NCI-H748 treated with DMSO at 0.1 percent for 48 hours (cell line): ENCODE data around the gene BANF2.
"Not testable (repeated sequence)": the region's sequence is repeated elsewhere in the genome, so short reads cannot be mapped to it uniquely, and the experiment has no call there.

Experiments
- DNase-seq: peaks from one replicate; lab custom pipeline; 2025; lab: John Stamatoyannopoulos, UW

The BANF2 gene

DNA sequence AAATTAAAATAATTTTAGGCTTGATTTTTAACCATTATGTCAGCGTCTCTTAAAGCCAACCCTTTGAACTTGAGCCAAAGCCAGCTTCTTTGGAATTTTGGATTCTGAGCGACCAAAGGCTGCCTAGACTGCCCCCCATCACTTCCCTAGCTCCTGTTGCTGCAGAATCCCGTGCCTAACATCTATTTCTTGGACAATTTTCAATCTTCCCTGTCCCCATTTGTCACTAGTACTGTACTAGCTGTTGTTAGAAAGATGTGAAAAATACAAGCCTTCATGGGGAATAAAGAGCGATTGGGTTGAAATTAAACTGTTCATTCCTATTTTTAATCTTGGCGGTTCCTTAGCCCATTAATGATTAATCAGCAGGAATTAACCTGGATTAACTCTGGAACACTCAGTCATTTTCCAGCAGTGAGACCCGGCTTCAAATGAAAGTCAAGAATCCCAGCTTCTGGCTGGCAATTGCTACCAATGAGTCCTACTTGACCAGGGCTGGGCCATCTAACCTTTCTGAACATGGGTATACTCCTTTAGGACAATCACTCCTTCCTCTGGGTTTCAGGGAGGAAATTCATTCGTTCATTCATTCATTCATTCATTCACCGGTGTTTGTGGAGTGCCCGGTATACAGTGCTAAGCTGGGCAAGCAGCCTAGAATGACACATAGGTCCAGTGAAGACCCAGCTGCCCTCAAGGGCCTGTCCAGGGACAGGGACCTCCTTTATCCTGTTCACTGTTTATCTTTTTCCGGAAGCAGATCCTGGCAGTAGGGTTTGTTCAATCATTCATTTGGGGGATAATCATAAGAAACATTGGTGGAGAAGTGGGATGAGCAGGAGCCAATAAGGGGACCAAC lies 16.3 kb upstream of the BANF2 start:
- no peak for DNase-seq

GRCh38 chr20:17684077-17684888 lies 15.5 kb upstream of the BANF2 start:
- DNase-seq, result no peak

DNA sequence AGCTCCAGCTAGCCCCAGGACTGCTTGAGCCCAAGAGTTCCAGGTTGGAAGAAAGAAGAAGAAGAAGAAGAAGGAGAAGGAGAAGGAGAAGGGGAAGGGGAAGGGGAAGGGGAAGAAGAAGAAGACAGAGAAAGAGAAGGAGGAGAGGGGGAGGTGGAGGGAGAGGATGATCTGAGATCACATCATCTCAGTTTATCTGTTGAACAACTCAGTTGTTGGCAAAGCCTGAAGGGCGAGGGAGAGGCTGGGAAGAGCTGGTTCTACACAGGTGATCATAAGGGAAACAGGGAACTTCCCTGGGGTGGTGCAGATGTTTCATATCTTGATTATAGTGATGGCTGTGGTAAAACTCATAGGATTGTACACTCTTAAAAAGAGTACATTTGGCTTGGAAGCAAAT lies 14.6 kb upstream of the BANF2 start:
- DNase-seq, result no peak

- no peak for DNase-seq
These were observed 12.0 kb upstream of the BANF2 start for GRCh38 chr20:17687800-17688199.

GRCh38 chr20:17688965-17689364 lies 10.8 kb upstream of the BANF2 start:
- no peak for DNase-seq

- DNase-seq, result no peak
These were observed 9.6 kb upstream of the BANF2 start for GRCh38 chr20:17690144-17690543.

DNA sequence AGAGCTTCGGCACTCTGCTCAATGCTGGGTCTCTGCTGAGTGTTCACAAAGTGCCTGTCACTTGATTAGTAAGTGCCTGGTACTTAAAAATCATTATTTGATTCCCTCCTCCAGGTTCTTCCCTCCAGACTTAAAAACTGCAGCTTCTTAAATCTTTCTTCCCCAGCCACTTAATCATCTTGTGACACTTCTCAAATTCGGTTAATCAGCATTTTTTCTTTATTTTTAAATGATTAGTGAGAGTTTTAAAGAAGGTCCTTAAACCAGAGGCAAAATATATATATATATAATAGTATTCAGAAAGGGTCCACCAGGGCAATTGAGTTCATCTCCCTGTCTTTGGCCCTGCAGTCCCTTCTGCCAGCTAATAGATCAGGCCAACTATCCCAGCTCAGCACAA lies 8.0 kb upstream of the BANF2 start:
- DNase-seq, result no peak

- no peak for DNase-seq
These were observed 6.2 kb upstream of the BANF2 start for GRCh38 chr20:17693444-17694001.

GRCh38 chr20:17694767-17695166 lies 5.0 kb upstream of the BANF2 start:
- DNase-seq, result no peak

DNA sequence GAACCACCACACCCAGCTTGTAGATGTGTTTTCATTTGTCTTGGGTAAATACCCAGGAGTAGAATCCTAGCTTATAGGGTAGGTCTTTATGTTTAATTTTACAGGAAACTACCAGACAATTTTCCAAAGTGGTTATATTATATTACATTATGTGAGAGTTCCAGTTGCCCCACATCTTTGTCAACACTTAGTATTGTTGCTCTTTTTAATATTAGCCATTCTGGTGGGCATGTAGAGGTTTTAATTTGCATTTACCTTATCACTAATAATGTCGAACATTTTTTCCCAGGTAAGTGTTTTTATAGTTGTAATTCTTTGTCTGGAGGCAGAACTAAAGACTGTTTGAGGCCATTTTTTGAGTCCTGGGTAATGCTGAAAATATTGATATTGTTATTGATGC lies 3.5 kb upstream of the BANF2 start:
- no peak for DNase-seq

DNA sequence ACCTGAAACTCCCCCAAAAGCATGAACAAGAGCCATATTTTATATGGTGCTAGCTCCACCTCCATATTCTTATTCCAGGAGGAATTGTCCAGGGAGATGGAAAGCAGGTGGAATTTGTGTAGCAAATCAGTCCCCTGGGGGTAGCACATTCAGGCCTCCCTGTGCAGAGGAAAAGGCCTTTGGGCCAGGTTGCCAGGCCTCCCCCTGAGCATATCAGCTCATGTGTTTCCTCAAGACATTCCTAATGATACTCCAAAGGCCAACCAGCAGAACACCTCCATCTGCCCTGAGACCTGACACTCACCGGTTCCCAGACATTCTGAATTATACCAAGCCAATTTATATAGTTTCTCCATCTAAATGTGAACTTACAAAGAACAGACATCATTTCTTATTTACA lies 2.6 kb upstream of the BANF2 start:
- DNase-seq, result no peak

DNA sequence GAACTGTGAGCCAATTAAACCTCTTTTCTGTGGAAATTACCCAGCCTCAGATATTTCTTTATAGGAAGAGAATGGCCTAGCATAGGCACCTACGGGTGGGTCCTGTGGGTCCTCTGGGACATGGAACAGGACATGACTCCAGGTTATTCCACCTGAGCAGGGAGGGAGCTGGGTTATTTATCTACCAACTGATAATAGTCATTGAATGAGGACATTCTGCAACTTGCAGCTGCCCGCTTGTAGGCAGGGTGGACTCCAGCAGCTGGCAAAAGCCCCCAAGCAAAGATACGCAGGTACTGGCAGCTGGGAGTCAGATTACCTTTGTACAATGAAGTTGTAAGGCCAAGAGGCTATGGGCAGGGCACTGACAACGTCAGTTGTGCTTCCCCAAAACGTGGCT lies 1.4 kb upstream of the BANF2 start:
- DNase-seq, result no peak

- no peak for DNase-seq
These were observed 871 bp downstream of the BANF2 start for GRCh38 chr20:17700637-17701036.

DNA sequence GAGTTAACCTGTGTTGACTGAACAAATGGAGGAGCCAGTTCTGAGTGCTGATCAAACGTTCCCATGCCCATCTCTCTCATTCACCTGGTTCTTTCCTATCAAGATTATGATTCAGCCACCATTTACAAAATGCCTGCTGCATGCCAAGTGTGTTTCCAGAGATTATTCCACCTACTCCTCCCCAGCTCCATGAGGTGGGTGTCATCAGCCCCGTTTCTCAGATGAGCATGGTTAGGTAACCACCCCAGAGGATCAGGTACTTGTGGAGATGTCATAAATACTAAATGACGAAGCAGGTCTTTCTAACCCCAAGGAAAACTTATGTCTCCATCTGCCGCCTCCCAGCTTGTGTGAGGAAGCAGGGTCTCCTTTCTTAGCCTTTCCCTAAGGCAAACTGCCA lies 2.1 kb downstream of the BANF2 start:
- DNase-seq, result no peak

GRCh38 chr20:17704589-17705317 lies 5.0 kb downstream of the BANF2 start:
- no peak for DNase-seq

DNA sequence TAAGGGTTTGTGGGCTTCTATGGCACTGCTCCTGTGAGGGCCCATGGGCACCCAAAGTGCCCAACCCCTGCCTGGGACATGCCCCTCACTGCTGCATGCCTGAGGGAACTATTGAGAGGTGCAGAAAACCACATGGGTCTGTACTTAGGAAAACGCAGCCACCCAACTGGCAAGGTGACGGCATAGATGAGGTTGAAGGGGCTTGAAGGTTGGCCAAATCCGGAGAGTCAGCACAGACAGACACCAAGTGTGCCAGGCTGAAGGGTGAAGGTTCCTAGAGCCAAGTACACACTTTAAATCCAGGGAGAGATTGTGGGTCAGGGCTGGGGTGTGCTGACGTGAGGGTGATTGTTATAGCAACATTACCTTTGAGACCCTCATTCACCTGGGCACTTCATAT lies 6.2 kb downstream of the BANF2 start:
- DNase-seq, result no peak

GRCh38 chr20:17706632-17707031 lies 6.9 kb downstream of the BANF2 start:
- no peak for DNase-seq

DNA sequence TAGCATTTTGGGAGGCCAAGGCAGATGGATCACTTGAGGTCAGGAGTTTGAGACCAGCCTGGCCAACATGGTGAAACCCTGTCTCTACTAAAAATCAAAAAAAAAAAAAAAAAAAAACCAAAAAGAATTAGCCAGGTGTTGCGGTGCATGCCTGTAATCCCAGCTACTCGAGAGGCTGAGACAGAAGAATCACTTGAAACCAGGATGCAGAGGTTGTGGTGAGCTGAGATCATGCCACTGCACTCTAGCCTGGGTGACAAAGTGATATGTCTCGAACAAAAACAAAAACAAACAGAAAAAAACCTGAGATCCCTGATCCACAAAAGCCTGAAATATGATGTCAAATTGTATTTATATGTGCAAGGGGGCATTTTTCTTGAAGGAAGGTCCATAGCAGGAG lies 8.2 kb downstream of the BANF2 start:
- DNase-seq, result not testable (repeated sequence)

GRCh38 chr20:17708675-17709360 lies 9.1 kb downstream of the BANF2 start:
- no peak for DNase-seq

- no peak for DNase-seq
These were observed 9.9 kb downstream of the BANF2 start for GRCh38 chr20:17709361-17710293.
